Activated T-cell treated with anti-CD3 and anti-CD28 coated beads for 1 hour (primary cell): Measurements from ENCODE around the gene NFIX.

Source experiments
- DNase-seq: peaks from one replicate; pipeline ENCODE4 v3.0.0-alpha.2; 2020; ENCODE audit warnings: low read depth

The NFIX gene

DNA sequence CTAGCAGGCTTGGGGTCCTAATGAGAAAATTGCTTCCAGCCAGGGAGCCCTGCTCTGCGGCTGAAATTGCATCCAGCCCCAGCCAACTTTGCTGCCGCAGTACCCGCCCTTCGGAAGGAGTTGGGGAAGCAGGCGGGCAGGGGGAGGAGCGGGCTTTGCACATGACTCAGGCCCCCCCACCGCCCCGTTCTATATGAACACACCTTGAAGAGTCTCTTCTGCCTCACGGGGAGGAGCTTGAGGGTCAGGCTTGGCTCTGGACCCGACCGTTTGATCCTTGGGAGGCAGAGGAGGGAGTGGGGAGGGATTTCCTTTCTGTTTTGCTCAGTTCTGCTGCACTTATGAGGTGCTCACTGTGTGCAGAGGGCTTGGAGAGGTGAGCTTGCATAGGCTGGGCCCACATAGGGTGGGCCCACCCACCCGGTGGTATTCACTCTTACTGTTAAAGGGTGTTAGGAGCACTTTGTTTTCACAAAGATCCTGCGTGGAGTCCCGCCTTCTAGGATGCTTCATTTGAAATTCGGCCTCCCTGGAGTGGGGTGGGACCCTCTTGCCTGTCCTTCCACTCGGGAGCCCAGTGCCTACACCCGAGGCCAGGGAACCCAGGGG, 60.9 kb downstream of the NFIX start:
- DNase-seq: no peak

DNA sequence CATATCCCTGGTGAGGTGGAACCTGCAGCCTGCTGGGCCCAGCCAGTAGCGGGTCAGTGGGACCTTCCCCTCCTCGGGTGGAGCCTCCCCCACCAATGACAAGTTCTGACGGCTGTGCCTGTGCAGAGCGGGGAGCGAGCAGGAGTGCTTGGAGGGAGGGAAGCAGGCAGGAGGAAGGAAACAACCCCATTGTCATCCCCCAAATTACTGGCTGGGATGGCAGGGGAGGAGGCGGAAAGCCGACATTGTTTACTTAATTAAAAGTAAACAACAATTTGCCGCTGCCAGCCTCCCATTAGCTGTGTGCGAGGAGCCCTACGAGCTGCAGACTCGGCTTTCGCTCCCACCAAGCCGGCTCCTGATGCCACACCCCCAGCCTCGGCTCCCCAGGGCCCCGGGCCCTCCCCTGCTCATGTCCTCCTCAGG, 61.9 kb downstream of the NFIX start:
- DNase-seq: no peak

DNA sequence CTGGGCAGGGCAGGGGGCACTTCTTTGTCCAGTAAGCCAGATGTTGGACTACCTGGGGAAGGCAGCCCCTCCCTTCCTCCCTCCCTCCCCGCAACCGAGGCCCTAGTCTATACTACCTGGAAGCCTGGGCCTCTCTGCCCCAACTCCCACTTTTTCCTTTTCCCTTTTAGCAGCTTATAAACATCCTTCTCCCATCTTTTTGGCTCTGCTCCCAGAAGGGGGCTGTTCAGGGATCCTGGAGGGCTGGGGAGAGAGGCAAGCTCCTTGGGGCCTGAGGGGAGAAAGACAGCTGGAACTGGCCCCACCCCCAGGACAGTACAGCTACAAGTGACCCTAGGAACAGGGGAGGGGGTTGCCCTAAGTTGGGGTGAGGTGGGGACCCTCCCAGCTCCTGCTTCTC, 62.5 kb downstream of the NFIX start:
- DNase-seq: no peak

GRCh38 chr19:13058951-13059660, 63.8 kb downstream of the NFIX start:
- DNase-seq: no peak

DNA sequence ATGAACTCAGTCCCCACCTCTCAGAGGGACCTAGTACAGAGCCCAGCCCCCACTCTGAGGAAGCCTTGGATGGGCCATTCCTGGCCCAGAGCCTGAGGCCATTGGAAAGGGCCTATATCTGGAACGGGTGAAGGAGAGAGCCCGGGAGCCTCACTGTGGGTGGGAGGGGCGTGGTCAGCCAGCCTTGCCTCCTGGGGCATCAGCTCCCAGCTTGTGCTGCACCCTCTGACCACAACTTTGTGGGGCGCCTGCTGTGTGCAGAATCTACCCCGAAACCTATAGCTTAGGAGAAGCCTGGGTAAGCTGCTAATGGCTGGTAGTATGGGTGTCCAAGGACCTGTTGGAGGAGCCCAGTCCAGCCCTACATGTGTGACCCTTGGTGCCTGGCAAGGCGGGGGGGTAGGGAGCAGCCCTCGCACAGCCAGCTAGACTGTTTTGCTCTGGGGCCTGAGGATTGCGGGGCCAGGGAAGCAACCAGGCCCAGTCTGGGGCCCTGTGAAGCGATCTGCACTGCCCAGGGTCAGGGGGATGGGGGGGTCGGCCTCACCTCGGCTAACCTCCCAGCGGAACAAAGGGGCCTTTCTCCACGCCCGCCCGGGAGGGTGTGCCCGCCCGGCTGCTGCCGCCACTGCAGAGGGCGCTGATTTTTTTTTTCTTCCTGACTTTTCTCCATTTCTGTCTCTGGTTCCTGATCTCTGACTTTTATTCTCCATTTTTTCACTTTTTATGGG, 65.1 kb downstream of the NFIX start:
- DNase-seq: no peak

GRCh38 chr19:13060964-13061927, 66.0 kb downstream of the NFIX start:
- DNase-seq: peak; percentile 75

DNA sequence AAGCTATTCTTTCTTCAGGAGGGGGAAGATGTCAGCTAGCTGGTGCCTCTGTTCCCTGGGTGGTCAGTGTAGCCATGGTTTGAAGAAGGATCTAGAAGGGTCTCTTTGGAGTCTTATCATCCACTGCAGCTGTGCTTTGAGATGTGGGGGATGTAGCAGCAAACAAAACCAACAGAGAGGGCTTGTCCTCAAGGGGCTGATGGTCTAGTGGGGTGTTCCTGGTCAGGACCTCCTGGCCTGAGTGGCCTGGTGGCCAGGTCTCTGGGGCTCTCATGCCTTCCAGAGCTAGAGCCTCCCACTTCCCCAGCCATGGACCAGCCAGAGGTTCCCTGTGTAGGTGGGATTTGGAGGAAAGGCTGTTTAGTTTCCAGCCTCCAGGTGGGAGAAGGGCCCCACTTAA, 67.0 kb downstream of the NFIX start:
- no peak for DNase-seq

- DNase-seq: no peak
Observed at GRCh38 chr19:13063461-13064091, 68.3 kb downstream of the NFIX start.

GRCh38 chr19:13064092-13064489, 68.8 kb downstream of the NFIX start:
- no peak for DNase-seq

DNA sequence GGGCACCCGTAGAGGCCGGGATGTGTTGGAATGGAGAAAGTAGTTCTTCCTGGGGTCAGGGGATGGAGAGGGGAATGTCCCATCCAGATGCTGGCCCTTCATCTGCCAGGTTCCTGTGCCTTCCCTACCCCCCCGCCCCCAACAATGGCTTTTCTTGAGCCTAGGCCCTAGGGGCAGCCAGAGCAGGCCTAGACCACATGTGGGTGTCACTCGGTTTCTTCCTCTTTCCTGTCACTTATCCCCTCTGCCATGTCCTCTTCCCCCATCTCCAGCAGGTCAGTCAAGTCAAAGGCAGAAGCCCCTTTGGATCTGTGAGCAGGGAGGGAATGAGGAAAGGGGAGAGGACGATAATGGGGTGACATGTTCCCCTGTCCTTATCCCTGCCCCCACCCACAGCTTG, 71.0 kb downstream of the NFIX start:
- no peak for DNase-seq

- DNase-seq: no peak
Observed at GRCh38 chr19:13066933-13067807, 71.9 kb downstream of the NFIX start.

DNA sequence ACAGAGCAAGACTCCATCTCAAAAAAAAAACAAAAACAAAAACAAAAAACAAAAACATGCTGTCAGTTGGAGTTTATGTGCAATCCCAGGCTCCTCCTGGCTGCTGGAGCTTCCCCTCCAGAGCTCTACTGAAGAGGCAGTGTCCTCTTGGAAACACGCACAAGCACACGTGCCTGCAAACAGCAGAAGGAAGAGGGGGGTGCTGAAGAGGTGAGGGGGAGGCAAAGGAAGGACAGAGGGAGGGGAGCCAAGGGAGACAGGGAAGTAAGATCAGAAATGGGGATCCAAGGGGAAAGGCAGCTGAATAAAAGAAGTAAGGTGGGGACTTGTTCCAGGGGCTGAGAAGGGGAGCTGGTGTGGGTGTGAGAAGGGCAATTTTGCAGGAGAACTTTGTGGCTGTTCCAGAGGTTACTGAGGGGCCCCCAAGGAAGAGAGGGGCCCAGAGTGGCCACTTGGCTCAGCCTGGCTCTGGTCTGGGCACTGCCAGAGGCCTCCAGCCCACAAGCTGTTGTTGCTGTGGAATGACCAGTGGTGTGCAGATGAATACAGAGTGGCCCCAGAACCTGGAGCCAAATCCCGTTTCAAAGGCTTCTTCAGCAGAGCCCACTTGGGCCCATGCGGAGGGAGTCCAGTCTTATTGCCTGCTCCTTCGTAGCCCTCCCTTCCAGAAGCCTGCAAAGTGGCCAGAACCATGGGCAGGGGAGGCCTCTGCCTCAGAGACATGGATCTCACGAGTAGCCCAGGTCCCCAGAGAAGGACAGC, 73.0 kb downstream of the NFIX start:
- no peak for DNase-seq

DNA sequence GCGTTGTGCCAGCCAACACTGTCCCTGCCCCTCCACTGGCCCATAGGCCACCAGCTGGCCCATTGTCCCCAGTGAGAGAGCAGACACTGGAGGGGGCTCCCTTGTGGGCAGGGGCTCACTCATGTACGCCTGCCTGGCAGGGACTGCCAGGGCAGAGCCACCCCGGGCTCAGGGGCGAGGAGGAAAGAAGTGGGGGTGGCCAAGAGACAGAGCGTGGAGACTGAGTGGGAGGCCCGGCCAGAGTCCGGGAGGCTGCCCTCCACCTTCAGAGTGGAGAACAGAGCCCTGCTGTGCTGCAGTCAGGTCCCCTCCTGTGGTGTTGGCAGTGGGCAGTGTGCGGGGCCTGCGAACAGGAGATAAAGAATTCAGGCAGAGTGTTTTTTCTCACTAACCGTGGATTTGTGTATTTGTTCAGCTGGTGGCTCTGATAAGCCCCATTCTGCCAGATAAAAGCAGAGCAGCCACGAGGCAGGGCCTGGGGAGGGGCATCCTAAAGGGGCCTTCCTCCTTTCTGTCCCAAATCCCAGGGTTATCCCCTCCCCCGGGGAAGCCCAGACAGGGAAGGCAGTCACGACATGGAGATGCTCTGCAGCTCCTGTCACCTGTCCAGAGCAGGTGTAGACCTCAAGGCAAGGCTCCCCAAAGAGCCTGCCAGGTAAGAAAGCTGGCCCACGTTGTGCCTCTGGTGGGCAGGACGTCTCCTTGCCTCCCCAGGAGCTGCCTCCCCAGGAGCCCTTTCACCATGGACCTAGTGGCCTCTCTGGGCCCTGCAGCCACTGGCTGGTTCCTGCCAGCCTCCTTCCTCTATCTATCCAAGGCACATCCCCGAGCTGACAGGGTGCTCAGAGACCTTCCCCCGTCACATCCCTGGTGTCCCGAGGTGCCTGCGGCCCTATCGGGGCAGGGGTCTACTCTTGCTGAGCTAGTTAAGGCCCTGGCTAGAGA, 74.4 kb downstream of the NFIX start:
- no peak for DNase-seq

DNA sequence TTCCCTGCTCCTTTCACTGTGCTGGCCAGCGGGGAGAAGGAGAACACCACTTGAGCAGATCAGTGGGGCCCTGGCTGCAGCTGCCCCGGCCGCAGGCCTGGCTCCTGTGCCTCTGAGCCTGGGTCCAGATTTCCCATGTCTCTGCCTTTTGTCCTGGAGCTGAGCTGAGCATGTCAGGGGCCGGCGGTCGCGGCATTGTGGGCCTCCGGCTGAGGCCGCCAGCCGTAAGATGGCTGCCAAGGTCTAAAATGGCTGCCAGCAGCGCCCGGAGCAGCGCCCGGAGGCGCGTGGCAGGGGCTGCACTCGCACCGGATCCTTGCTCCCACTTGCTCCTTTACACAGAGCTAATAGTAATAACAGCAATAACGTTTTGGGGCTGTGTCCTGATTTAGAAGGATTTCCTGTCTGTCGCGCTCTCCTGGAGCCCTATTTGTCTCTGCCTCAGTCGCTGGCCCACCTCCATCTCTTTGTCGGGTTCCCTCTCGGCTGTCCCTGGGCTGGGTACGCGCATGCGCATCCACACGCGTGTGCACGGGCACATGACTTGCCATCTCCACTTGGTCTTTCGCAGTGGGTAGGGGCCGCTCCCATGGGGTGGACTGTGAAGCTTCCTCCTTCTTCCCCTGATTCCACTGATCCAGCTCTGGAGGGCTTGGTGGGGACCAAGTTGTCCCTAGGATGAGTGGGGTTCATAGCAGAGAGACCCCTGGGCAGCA, 75.3 kb downstream of the NFIX start:
- DNase-seq: no peak

DNA sequence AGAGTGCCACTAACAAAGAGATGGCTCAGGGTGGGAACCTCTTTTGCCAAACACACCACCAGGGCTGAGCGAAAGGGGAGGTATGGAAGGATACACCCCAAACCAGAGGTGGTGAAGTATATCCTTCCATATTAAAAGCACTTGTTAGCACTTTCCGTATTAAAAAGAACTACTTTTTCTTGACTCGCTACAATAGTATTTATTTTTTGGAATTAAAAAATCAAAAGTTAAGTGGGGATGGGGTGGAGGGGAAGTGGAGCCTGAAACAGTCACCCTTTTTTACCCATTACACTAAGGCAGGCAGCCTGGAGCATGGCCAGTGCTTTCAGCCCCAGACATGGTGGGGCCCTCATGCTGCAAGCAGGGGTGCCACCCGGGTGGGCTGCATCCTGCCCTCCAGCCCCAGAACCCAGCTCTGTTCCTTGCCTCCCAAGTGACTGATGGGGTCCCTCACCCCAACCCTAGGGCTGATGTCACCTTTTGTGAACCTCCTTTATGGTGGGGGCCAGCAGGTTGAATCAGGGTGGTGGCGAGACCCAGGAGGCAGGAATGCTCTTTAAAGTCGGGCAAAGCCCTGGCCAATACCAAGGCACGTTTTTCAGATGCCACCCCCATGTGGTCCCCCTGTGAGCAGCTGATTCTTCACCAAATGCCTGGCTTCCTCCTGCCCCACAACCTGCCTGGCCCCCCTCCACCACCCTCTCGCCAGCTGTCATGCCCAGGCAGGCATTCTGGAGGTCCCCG, 76.3 kb downstream of the NFIX start:
- DNase-seq: no peak

DNA sequence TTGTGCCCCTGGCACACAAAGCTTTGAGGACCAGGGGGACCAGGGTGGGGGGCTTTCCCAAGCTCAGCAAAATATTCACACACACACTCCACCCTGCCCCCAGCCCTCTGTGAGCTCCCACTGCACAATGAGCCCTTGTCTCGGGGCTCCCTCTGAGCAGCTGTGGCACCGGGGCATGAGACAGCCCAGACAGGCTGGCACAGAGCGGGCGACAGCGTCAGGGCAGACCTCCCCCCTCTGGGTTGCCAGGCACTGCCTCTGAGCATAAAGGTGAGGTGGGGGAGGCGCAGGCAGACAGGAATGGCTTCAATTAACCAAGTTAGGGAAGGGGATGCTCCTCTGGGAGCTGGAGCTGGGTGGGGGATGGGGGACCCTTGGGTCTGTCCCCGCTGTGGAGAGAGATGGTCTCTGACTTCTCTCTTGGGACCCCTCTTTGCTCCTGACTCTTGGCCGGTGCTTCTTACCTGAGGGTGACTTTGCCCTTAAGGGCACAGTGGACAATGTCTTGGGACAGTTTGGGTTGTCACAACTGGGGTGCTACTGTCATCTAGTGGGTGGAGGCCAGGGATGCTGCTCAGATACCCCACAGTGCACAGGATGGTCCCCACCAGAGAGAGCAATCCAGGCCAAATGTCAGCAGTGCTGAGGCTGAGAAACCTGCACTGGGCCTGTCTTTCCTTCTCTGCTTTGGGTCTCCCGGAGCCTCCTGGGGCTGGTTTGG, 77.1 kb downstream of the NFIX start:
- DNase-seq: no peak

DNA sequence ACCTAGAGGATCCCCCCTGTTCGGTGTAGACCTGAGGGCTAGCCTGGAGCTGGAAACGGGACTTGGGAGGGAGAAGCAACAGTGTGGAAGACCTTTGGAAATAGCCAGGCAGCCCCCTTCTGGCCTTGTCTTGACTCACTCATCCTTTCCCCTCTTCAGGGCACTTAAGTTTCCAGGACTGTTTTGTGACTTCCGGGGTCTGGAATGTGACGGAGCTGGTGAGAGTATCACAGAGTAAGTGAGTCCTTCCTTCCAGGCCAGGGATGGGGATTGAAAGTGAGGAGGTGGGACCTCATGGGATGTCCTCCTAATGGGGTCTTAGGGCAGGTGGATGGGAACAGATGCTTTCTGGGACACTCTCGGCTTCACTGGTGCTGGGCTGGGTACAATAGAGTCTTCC, 78.0 kb downstream of the NFIX start:
- no peak for DNase-seq
